Mesenchymal stem cell (in vitro differentiated cells and primary cell): Measurements from ENCODE around the gene CHST11.

ENCODE experiments used
- DNase-seq: peaks from one replicate; pipeline ENCODE4 v3.0.0-alpha.2; 2013
- H2AFZ ChIP-seq: one replicate; pipeline ENCODE4 v1.6.1; 2013; ENCODE audit warnings: low read depth, mild to moderate bottlenecking, control low read depth, inconsistent platforms, low read length, moderate library complexity
- H2AK5ac ChIP-seq: 2 replicates; pipeline ENCODE4 v1.6.1; 2013; ENCODE audit warnings: low read length, moderate library complexity, mild to moderate bottlenecking, inconsistent platforms; ENCODE audit not compliant: severe bottlenecking
- H2BK120ac ChIP-seq: one replicate; pipeline ENCODE4 v1.6.1; 2013; ENCODE audit warnings: low read depth, mild to moderate bottlenecking, inconsistent platforms, low read length, moderate library complexity
- H2BK12ac ChIP-seq, 2 experiments: one replicate each; pipeline ENCODE4 v1.6.1; 2013; ENCODE audit warnings: inconsistent platforms in 2 of 2, low read length in 2 of 2, mild to moderate bottlenecking in 2 of 2, moderate library complexity in 2 of 2, control low read depth in 1 of 2
- H2BK15ac ChIP-seq: one replicate; pipeline ENCODE4 v1.6.1; 2013; ENCODE audit warnings: mild to moderate bottlenecking, low read depth, inconsistent platforms; ENCODE audit not compliant: poor library complexity, severe bottlenecking
- H2BK5ac ChIP-seq: 2 replicates; pipeline ENCODE4 v1.6.1; 2013; ENCODE audit warnings: low read depth, mild to moderate bottlenecking, low read length, control low read depth, inconsistent platforms; ENCODE audit not compliant: poor library complexity, severe bottlenecking
- H3K14ac ChIP-seq, 2 experiments: one replicate each; pipeline ENCODE4 v1.6.1; 2013; ENCODE audit warnings: inconsistent platforms in 2 of 2, low read length in 2 of 2, control low read depth in 1 of 2, mild to moderate bottlenecking in 1 of 2, moderate library complexity in 1 of 2
- H3K18ac ChIP-seq, 2 experiments: one replicate each; pipeline ENCODE4 v1.6.1; 2013; ENCODE audit warnings: inconsistent platforms in 2 of 2, low read length in 2 of 2, control low read depth in 1 of 2, low read depth in 1 of 2, mild to moderate bottlenecking in 1 of 2
- H3K23ac ChIP-seq, 2 experiments: one replicate each; pipeline ENCODE4 v1.6.1; 2013; ENCODE audit warnings: inconsistent platforms in 2 of 2, low read length in 2 of 2, mild to moderate bottlenecking in 2 of 2, moderate library complexity in 2 of 2, control low read depth in 1 of 2
- H3K27ac ChIP-seq: 2 replicates; pipeline ENCODE4 v1.5.1; 2013; ENCODE audit warnings: mild to moderate bottlenecking, moderate library complexity, low read length, control low read depth, inconsistent platforms; ENCODE audit not compliant: poor library complexity, severe bottlenecking
- H3K27me3 ChIP-seq, 2 experiments: 2 replicates each; pipeline versions ENCODE4 v1.6.1 to v1.7.0; 2013; ENCODE audit warnings: low read length in 2 of 2, mild to moderate bottlenecking in 2 of 2, moderate library complexity in 2 of 2, control low read depth in 1 of 2, inconsistent platforms in 1 of 2; ENCODE audit not compliant: control insufficient read depth in 1 of 2, insufficient read depth in 1 of 2
- H3K36me3 ChIP-seq, 2 experiments: 2 replicates each; pipeline versions ENCODE4 v1.6.1 to v1.7.0; 2013; ENCODE audit warnings: low read length in 2 of 2, control low read depth in 1 of 2, inconsistent platforms in 1 of 2, low read depth in 1 of 2, mild to moderate bottlenecking in 1 of 2; ENCODE audit not compliant: insufficient read depth in 2 of 2, control insufficient read depth in 1 of 2
- H3K4ac ChIP-seq, 2 experiments: one replicate each; pipeline ENCODE4 v1.6.1; 2013; ENCODE audit warnings: inconsistent platforms in 2 of 2, low read length in 2 of 2, mild to moderate bottlenecking in 2 of 2, moderate library complexity in 2 of 2, control low read depth in 1 of 2, low read depth in 1 of 2
- H3K4me1 ChIP-seq: 2 replicates; pipeline ENCODE4 v1.6.1; 2013; ENCODE audit warnings: low read depth, low read length, control low read depth; ENCODE audit not compliant: control insufficient read depth, insufficient read depth
- H3K4me2 ChIP-seq: 2 replicates; pipeline ENCODE4 v1.6.1; 2013; ENCODE audit warnings: low read length, mild to moderate bottlenecking, inconsistent platforms; ENCODE audit not compliant: poor library complexity, severe bottlenecking
- H3K4me3 ChIP-seq, 2 experiments: 2 replicates each; pipeline versions ENCODE4 v1.5.1 to v1.7.0; 2013; ENCODE audit warnings: low read length in 2 of 2, mild to moderate bottlenecking in 2 of 2, control low read depth in 1 of 2, low read depth in 1 of 2; ENCODE audit not compliant: insufficient read depth in 1 of 2
- H3K79me1 ChIP-seq: replicated peaks from 2 replicates; pipeline ENCODE4 v1.6.1; 2013; ENCODE audit warnings: mild to moderate bottlenecking, control low read depth, low read length, inconsistent platforms; ENCODE audit not compliant: poor library complexity, severe bottlenecking
- H3K9ac ChIP-seq: 2 replicates; pipeline ENCODE4 v1.7.0; 2013; ENCODE audit warnings: mild to moderate bottlenecking, low read length, moderate library complexity
- H3K9me3 ChIP-seq: 2 replicates; pipeline ENCODE4 v1.7.0; 2013; ENCODE audit warnings: mild to moderate bottlenecking, low read length; ENCODE audit not compliant: control insufficient read depth
- H4K8ac ChIP-seq: one replicate; pipeline ENCODE4 v1.6.1; 2013; ENCODE audit warnings: inconsistent platforms, mild to moderate bottlenecking, low read length, moderate library complexity
- H4K91ac ChIP-seq: one replicate; pipeline ENCODE4 v1.6.1; 2013; ENCODE audit warnings: mild to moderate bottlenecking, low read length, inconsistent platforms
- WGBS: methylation state at CpG from one replicate; pipeline ENCODE4 v1.1.7; 2013; ENCODE audit warnings: mixed read lengths; 5-methylcytosine and 5-hydroxymethylcytosine counted together

The CHST11 gene

DNA sequence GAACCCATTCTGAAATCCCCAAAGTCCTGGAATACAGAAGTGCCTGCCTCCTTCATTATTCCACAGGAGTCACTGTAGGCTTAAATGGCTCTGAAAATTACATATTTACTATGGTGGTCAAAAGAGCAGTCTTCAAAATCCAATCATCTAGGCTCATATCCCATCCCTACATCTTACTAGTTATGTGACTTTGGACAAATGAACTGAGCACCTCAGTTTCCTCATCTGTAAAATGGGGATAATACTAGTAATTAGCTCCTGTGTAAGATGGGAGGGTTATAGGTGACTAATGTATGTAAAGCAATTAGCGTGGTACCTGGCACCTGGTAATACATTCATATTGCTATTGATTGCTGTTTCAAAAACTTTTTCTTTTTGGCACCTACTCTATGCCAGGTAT, 243.6 kb downstream of the CHST11 start:
- Histone ChIP-seq H2AK5ac (no peak overlapping the region), H3K9me3 (no peaks in the 10 kb centered on the region), H2AFZ (no peak overlapping the region), H3K18ac (no peak overlapping the region), H3K4me1 (peaks cover 4% of the 10 kb centered on the region), H3K9ac (peak overlapping the region; percentile 39), H3K23ac (no peak overlapping the region), H3K4me2 (no peak overlapping the region), H2BK12ac (no peak overlapping the region), H2BK120ac (no peak overlapping the region), H3K4ac (no peak overlapping the region), H3K27ac (no peak overlapping the region), H3K14ac (no peak overlapping the region), H4K91ac (no peak overlapping the region), H3K4me3 (no peak overlapping the region), H3K36me3 (no peaks in the 10 kb centered on the region), H4K8ac (no peak overlapping the region), H2BK15ac (no peak overlapping the region), H3K79me1 (no peaks in the 10 kb centered on the region), H2BK5ac (no peak overlapping the region), H3K27me3 (no peaks in the 10 kb centered on the region)
- WGBS = no CpG with 5 or more reads among the region's 1 CpG
- no peak for DNase-seq

DNA sequence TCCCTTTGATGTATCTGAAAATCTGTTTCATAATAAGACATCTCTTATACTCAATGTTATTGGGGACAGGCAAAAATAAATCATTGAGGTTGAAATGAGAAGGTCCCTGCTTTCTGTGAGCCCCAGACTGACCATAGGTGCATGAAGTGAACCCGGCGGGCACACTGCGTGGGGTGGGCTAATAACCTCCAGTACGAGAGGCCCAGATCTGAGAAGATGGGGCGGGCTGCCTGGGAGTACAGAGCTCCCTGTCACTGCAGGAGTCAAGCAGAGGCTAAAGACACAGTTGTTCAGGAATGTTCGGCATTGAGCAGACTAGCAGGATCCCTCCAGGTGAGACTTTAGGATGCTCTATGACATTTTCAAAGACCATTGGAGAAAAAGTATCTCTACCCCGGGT, 244.6 kb downstream of the CHST11 start:
- 94% methylated on average over 6 of the region's 7 CpGs for WGBS
- Histone ChIP-seq H2BK12ac (no peak overlapping the region), H3K4ac (no peak overlapping the region), H3K4me2 (no peak overlapping the region), H3K4me3 (no peak overlapping the region), H2AK5ac (no peak overlapping the region), H3K27me3 (no peaks in the 10 kb centered on the region), H2BK120ac (no peak overlapping the region), H3K18ac (no peak overlapping the region), H3K27ac (no peak overlapping the region), H3K4me1 (no peaks in the 10 kb centered on the region), H3K36me3 (no peaks in the 10 kb centered on the region), H2BK15ac (no peak overlapping the region), H3K23ac (no peak overlapping the region), H2BK5ac (no peak overlapping the region), H4K91ac (no peak overlapping the region), H3K9me3 (no peaks in the 10 kb centered on the region), H2AFZ (no peak overlapping the region), H3K9ac (no peak overlapping the region), H3K79me1 (no peaks in the 10 kb centered on the region), H4K8ac (no peak overlapping the region), H3K14ac (no peak overlapping the region)
- no peak for DNase-seq

DNA sequence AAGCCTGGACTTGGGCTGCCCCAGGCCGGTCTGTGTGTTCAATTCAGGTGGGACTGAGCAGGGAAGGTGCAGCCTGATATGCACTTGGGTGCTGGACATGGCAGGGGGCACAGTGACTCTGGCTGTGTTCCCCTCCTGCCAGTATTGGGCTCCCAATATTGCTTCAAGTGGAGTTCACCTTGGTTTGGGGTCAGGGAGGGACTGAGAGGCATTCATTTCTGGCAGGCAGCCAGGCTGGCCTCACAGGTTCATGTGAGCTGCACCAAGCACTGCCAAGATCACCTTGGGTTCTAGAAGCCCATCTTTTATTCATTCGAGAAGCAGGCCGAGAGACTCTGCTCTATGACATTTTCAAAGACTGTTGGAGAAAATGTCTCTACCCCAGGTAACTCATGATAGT, 245.0 kb downstream of the CHST11 start:
- Histone ChIP-seq H2BK12ac (peak overlapping the region in 1 of 2 experiments; percentile 38), H3K14ac (no peak overlapping the region), H3K18ac (no peak overlapping the region), H2AFZ (no peak overlapping the region), H3K4me2 (no peak overlapping the region), H4K91ac (no peak overlapping the region), H3K23ac (no peak overlapping the region), H3K9me3 (no peaks in the 10 kb centered on the region), H3K4me3 (no peak overlapping the region), H2BK15ac (no peak overlapping the region), H3K4ac (peak overlapping the region in 1 of 2 experiments; percentile 26), H3K27ac (no peak overlapping the region), H3K4me1 (no peaks in the 10 kb centered on the region), H4K8ac (no peak overlapping the region), H2BK120ac (no peak overlapping the region), H2AK5ac (no peak overlapping the region), H3K27me3 (no peaks in the 10 kb centered on the region), H2BK5ac (no peak overlapping the region), H3K36me3 (no peaks in the 10 kb centered on the region), H3K79me1 (no peaks in the 10 kb centered on the region), H3K9ac (peak overlapping the region; percentile 62)
- no peak for DNase-seq
- 99% methylated on average over 3 of the region's 3 CpGs for WGBS

DNA sequence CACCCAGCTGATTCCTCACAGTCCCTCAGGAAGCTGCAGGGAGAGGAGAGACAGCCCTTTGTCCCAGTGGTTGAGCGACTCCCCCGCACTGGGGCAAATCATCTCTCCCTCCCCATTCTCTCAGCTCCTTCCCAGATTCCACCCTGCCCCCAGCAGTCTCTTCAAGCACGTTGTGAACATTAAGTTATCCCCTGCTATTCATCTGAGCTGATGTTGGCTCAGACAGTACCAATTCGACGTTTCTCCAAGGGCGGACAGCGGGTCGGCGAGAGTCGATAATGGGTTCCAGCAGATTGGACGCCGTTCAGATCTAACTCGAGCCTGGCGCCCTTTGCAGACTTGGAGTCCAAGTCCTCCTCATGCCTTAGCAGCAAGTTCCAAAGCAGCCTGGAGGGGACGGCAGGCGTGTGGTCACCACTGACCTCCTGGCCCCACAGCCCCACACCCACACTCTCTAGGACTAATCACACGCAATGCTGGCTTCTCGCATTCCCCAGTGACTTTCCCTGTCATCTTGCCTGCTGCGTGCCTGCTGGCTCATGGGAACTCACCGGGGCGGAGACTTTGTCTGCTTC, 245.9 kb downstream of the CHST11 start:
- Histone ChIP-seq H3K4me3 (peak overlapping the region in 1 of 2 experiments; percentile 33), H3K23ac (peak overlapping the region in 1 of 2 experiments; percentile 25), H3K4me2 (no peak overlapping the region), H4K91ac (no peak overlapping the region), H3K9me3 (no peaks in the 10 kb centered on the region), H2BK15ac (no peak overlapping the region), H3K27ac (no peak overlapping the region), H2BK5ac (no peak overlapping the region), H4K8ac (no peak overlapping the region), H3K79me1 (no peaks in the 10 kb centered on the region), H2AK5ac (no peak overlapping the region), H3K4me1 (no peaks in the 10 kb centered on the region), H2AFZ (no peak overlapping the region), H3K9ac (peak overlapping the region; percentile 62), H3K14ac (no peak overlapping the region), H3K27me3 (no peaks in the 10 kb centered on the region), H3K4ac (no peak overlapping the region), H2BK12ac (peak overlapping the region in 1 of 2 experiments; percentile 66), H3K36me3 (no peaks in the 10 kb centered on the region), H3K18ac (peak overlapping the region in 1 of 2 experiments; percentile 62), H2BK120ac (no peak overlapping the region)
- WGBS = 90% methylated on average over 21 of the region's 21 CpGs
- no peak for DNase-seq
